Measurements from ENCODE around the gene SHOC2.

Gene SHOC2

GRCh38 chr10:110927461-110927860, 8.1 kb downstream of the SHOC2 start:
- TF ChIP-seq CREB1 (IDR thresholded peaks at IDR 0.05; ENCODE audit: low read depth) (no peak), USF1 (IDR thresholded peaks at IDR 0.05) (no peak), CEBPB (IDR thresholded peaks at IDR 0.05) (no peak), YY1 (IDR thresholded peaks at IDR 0.05; ENCODE audit: low read depth) (no peak), EGR1 (IDR thresholded peaks at IDR 0.05) (no peak), ZBTB7A (IDR thresholded peaks at IDR 0.05; ENCODE audit: low read depth) (no peak), FOXM1 (IDR thresholded peaks at IDR 0.05; ENCODE audit: borderline replicate concordance, low read depth) (no peak), EP300 (IDR thresholded peaks at IDR 0.05; ENCODE audit: borderline replicate concordance) (no peak), TAF1 (IDR thresholded peaks at IDR 0.05; ENCODE audit: low read depth) (no peak)
- TF ChIP-seq, protein P1, sequence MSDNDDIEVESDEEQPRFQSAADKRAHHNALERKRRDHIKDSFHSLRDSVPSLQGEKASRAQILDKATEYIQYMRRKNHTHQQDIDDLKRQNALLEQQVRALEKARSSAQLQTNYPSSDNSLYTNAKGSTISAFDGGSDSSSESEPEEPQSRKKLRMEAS (IDR thresholded peaks at IDR 0.05), result no peak
- TF ChIP-seq, protein P2, sequence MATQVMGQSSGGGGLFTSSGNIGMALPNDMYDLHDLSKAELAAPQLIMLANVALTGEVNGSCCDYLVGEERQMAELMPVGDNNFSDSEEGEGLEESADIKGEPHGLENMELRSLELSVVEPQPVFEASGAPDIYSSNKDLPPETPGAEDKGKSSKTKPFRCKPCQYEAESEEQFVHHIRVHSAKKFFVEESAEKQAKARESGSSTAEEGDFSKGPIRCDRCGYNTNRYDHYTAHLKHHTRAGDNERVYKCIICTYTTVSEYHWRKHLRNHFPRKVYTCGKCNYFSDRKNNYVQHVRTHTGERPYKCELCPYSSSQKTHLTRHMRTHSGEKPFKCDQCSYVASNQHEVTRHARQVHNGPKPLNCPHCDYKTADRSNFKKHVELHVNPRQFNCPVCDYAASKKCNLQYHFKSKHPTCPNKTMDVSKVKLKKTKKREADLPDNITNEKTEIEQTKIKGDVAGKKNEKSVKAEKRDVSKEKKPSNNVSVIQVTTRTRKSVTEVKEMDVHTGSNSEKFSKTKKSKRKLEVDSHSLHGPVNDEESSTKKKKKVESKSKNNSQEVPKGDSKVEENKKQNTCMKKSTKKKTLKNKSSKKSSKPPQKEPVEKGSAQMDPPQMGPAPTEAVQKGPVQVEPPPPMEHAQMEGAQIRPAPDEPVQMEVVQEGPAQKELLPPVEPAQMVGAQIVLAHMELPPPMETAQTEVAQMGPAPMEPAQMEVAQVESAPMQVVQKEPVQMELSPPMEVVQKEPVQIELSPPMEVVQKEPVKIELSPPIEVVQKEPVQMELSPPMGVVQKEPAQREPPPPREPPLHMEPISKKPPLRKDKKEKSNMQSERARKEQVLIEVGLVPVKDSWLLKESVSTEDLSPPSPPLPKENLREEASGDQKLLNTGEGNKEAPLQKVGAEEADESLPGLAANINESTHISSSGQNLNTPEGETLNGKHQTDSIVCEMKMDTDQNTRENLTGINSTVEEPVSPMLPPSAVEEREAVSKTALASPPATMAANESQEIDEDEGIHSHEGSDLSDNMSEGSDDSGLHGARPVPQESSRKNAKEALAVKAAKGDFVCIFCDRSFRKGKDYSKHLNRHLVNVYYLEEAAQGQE (IDR thresholded peaks at IDR 0.05; ENCODE audit: low read depth), result no peak

DNA sequence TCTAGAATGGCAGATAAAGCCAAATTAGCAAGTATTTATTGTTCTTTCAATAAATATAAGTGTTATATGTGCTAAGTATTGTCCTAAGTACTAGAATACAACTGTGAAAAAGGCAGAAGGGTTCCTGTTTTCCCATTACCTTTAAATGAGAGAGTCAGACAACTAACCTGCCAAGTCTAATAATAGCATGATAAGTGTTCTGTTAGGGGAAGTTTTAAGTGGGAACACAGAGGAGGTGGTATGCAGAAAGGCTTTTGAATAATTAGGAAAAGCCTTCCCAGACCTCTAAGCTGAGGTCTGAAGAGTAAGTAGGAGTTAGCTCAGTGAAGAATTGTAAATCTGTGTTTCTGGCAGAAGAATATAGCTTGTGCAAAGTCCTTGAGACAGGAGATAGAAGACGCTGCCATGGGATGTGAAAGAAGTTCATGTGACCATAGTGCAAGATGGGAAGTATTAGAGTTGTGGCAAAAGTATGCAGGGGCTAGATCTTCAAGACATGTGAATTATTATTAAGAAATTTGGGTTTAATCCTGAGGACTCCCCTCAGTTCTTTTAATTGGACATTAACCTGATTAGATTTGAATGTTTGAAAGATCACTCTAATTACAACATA, 12.5 kb downstream of the SHOC2 start:
- TF ChIP-seq NFIC (IDR thresholded peaks at IDR 0.05) (no peak), EGR1 (IDR thresholded peaks at IDR 0.05) (no peak), CEBPB (IDR thresholded peaks at IDR 0.05) (no peak), CREB1 (IDR thresholded peaks at IDR 0.05; ENCODE audit: low read depth) (no peak)

GRCh38 chr10:110932505-110933180, 13.2 kb downstream of the SHOC2 start:
- TF ChIP-seq CREB1 (IDR thresholded peaks at IDR 0.05; ENCODE audit: low read depth), result no peak

- no peak for TF ChIP-seq NFIC (IDR thresholded peaks at IDR 0.05)
- TF ChIP-seq RAD21 (IDR thresholded peaks at IDR 0.05; ENCODE audit: low read depth), result no peak
- TF ChIP-seq TEAD4 (IDR thresholded peaks at IDR 0.05), result no peak
- TF ChIP-seq, protein P1 (IDR thresholded peaks at IDR 0.05), result no peak
- no peak for TF ChIP-seq EP300 (IDR thresholded peaks at IDR 0.05; ENCODE audit: borderline replicate concordance)
- no peak for TF ChIP-seq ZBTB7A (IDR thresholded peaks at IDR 0.05; ENCODE audit: low read depth)
- TF ChIP-seq USF1 (IDR thresholded peaks at IDR 0.05), result no peak
- TF ChIP-seq TCF12 (IDR thresholded peaks at IDR 0.05; ENCODE audit: low read depth), result no peak
- TF ChIP-seq CREB1 (IDR thresholded peaks at IDR 0.05; ENCODE audit: low read depth), result no peak
- no peak for TF ChIP-seq YY1 (IDR thresholded peaks at IDR 0.05; ENCODE audit: low read depth)
- TF ChIP-seq EGR1 (IDR thresholded peaks at IDR 0.05), result no peak
These were observed 17.4 kb downstream of the SHOC2 start for GRCh38 chr10:110936757-110937156.

- TF ChIP-seq, protein P1 (IDR thresholded peaks at IDR 0.05), result no peak
- no peak for TF ChIP-seq USF1 (IDR thresholded peaks at IDR 0.05)
- no peak for TF ChIP-seq CREB1 (IDR thresholded peaks at IDR 0.05; ENCODE audit: low read depth)
- no peak for TF ChIP-seq TAF1 (IDR thresholded peaks at IDR 0.05; ENCODE audit: low read depth)
- TF ChIP-seq, protein P2 (IDR thresholded peaks at IDR 0.05; ENCODE audit: low read depth), result no peak
- TF ChIP-seq FOXM1 (IDR thresholded peaks at IDR 0.05; ENCODE audit: borderline replicate concordance, low read depth), result no peak
- TF ChIP-seq TCF12 (IDR thresholded peaks at IDR 0.05; ENCODE audit: low read depth), result no peak
These were observed 20.0 kb downstream of the SHOC2 start for GRCh38 chr10:110939419-110939818.

Data from Ishikawa (cell line).